ENCODE results near the gene MTCH1.

DNA sequence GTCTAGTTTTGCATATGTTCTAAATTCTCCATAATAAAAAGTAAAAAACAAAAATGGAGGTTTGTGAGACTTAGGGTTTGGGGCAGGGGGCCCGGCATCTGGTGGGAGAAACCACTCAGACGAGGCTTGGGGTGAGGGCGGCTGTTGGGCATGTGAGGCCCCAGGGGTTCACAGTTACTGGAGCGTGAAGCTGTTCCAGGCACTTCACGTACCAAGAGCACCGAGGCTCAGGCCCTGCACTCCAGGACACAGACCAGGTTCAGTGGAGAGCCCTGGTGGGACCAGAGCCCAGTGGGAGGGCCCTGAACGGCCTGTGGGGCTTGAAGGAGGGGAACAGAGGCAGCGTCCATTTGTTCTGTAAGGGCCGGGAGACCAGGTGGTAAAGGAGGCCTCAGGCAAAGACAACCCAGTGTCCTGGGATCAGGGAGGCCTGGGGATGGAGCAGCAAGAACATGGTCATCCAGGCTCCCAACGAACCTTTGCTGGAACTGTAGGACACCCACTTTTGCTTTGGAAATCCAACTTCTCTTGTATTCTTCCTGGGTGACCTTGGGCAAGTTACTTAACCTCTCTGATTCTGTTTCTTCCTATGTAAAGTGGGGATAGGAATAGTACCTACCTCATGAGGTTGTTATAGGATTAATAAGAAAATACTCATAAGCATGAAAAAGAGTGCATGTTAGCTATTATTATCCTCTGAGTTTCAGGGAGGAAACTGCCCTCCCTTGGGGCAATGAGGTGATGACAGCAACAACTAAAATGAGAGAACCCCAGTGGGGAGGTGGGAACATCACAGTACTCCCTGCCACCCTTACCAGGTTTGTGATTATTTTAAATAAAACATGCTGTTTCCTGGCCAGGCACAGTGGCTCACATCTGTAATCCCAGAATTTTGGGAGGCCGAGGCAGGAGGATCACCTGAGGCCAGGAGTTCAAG, 18.3 kb upstream of the MTCH1 start:
- TF ChIP-seq, protein P1, sequence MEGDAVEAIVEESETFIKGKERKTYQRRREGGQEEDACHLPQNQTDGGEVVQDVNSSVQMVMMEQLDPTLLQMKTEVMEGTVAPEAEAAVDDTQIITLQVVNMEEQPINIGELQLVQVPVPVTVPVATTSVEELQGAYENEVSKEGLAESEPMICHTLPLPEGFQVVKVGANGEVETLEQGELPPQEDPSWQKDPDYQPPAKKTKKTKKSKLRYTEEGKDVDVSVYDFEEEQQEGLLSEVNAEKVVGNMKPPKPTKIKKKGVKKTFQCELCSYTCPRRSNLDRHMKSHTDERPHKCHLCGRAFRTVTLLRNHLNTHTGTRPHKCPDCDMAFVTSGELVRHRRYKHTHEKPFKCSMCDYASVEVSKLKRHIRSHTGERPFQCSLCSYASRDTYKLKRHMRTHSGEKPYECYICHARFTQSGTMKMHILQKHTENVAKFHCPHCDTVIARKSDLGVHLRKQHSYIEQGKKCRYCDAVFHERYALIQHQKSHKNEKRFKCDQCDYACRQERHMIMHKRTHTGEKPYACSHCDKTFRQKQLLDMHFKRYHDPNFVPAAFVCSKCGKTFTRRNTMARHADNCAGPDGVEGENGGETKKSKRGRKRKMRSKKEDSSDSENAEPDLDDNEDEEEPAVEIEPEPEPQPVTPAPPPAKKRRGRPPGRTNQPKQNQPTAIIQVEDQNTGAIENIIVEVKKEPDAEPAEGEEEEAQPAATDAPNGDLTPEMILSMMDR (conservative IDR thresholded peaks at IDR 0.05): no peak
- no peak for TF ChIP-seq EZH2 (IDR thresholded peaks at IDR 0.05; ENCODE audit: low read depth)
